ENCODE results near the gene COX4I1.

The COX4I1 gene

GRCh38 chr16:85767531-85767930 is 32.0 kb upstream of the COX4I1 start:
- DNase-seq (ENCODE audit: low spot score) = no peak

- no peak for DNase-seq (ENCODE audit: low spot score)
Measured at GRCh38 chr16:85768199-85768598, 31.3 kb upstream of the COX4I1 start.

GRCh38 chr16:85770741-85771140 is 28.8 kb upstream of the COX4I1 start:
- DNase-seq (ENCODE audit: low spot score) = no peak

GRCh38 chr16:85773044-85773443 is 26.5 kb upstream of the COX4I1 start:
- DNase-seq (ENCODE audit: low spot score) = no peak

GRCh38 chr16:85774136-85774535 is 25.4 kb upstream of the COX4I1 start:
- no peak for DNase-seq (ENCODE audit: low spot score)

- no peak for DNase-seq (ENCODE audit: low spot score)
Measured at GRCh38 chr16:85774811-85775210, 24.7 kb upstream of the COX4I1 start.

- DNase-seq (ENCODE audit: low spot score) = no peak
Measured at GRCh38 chr16:85777583-85778310, 21.7 kb upstream of the COX4I1 start.

GRCh38 chr16:85778873-85779272 is 20.6 kb upstream of the COX4I1 start:
- no peak for DNase-seq (ENCODE audit: low spot score)

- no peak for DNase-seq (ENCODE audit: low spot score)
Measured at GRCh38 chr16:85780281-85780680, 19.2 kb upstream of the COX4I1 start.

- DNase-seq (ENCODE audit: low spot score) = no peak
Measured at GRCh38 chr16:85781156-85781555, 18.3 kb upstream of the COX4I1 start.

- no peak for DNase-seq (ENCODE audit: low spot score)
Measured at GRCh38 chr16:85781695-85782370, 17.7 kb upstream of the COX4I1 start.

GRCh38 chr16:85782451-85782850 is 17.0 kb upstream of the COX4I1 start:
- no peak for DNase-seq (ENCODE audit: low spot score)

GRCh38 chr16:85783441-85783840 is 16.1 kb upstream of the COX4I1 start:
- DNase-seq (ENCODE audit: low spot score) = no peak

- DNase-seq (ENCODE audit: low spot score) = no peak
Measured at GRCh38 chr16:85784813-85785212, 14.7 kb upstream of the COX4I1 start.

- DNase-seq (ENCODE audit: low spot score) = no peak
Measured at GRCh38 chr16:85785927-85786326, 13.6 kb upstream of the COX4I1 start.

GRCh38 chr16:85788819-85789218 is 10.7 kb upstream of the COX4I1 start:
- no peak for DNase-seq (ENCODE audit: low spot score)

- DNase-seq (ENCODE audit: low spot score) = no peak
Measured at GRCh38 chr16:85789773-85790172, 9.7 kb upstream of the COX4I1 start.

GRCh38 chr16:85793662-85794298 is 5.7 kb upstream of the COX4I1 start:
- DNase-seq (ENCODE audit: low spot score) = no peak

GRCh38 chr16:85794696-85795095 is 4.8 kb upstream of the COX4I1 start:
- DNase-seq (ENCODE audit: low spot score) = no peak

GRCh38 chr16:85796152-85796551 is 3.3 kb upstream of the COX4I1 start:
- DNase-seq (ENCODE audit: low spot score) = no peak

- DNase-seq (ENCODE audit: low spot score) = no peak
Measured at GRCh38 chr16:85796599-85796998, 2.9 kb upstream of the COX4I1 start.

GRCh38 chr16:85798283-85798776 is 1.2 kb upstream of the COX4I1 start:
- no peak for DNase-seq (ENCODE audit: low spot score)

- no peak for DNase-seq (ENCODE audit: low spot score)
Measured at GRCh38 chr16:85798901-85799496, 496 bp upstream of the COX4I1 start.

All from CD4-positive, alpha-beta T cell treated with Interleukin-6 at 100 ng/mL for 8 hours (primary cell).